GOT3 (cell line): ENCODE results near the gene CFAP54.
"Not testable (repeated sequence)": the region's sequence is repeated elsewhere in the genome, so short reads cannot be mapped to it uniquely, and the experiment has no call there.

Experiments used
- DNase-seq: peaks from one replicate; lab custom pipeline; 2025; ENCODE audit warnings: mixed read lengths; lab: John Stamatoyannopoulos, UW

The CFAP54 gene

DNA sequence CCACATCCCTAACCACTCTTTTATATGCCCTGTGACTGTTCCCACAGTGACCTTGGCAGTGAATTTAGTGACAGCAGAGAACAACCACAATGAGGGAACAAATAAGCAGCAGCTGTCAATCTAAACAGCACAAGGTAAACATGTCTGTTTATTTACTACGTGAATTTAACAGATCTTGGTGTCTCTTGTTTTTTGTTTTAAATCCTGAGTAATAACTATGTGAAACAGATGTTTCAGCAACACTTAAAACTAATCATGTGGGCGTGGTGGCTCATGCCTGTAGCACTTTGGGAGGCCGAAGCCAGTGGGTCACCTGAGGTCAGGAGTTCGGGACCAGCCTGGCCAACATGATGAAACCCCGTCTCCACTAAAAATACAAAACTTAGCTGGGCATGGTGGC is 17.0 kb upstream of the CFAP54 start:
- DNase-seq = no peak

DNA sequence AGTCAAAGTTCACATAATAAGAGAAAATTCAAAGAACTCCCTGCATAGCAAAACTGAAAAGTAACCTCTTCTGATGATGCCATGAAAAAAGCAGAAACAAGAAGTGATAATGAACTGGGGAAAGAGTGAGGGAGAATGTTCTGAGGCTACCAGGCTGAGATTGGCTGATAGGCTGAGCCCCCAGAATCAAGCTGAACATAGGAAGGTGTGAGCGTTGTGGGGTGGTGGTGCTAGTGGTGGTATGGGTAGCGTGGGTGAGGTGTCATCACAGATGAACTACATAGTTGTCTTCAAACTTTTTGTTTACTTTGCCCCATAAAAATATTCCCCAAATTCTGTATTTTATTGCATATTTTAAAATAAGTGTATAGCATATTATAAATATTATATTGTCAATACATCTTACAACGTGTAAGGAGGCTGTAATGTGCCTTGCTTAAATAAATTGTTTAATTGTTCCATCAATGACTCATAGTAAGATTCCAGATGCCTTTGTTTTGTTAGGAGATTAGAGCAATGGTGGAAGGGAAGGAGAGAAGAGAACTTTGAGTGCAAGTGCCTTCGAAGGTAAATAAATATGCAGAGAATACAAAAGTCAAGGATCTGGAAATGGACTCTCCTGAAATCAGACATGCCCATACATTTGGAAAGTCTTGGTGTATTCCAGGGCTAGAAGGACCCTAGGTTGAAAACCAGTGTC is 15.8 kb upstream of the CFAP54 start:
- DNase-seq = no peak

- DNase-seq = no peak
Measured at GRCh38 chr12:96474206-96474605, 15.2 kb upstream of the CFAP54 start.

DNA sequence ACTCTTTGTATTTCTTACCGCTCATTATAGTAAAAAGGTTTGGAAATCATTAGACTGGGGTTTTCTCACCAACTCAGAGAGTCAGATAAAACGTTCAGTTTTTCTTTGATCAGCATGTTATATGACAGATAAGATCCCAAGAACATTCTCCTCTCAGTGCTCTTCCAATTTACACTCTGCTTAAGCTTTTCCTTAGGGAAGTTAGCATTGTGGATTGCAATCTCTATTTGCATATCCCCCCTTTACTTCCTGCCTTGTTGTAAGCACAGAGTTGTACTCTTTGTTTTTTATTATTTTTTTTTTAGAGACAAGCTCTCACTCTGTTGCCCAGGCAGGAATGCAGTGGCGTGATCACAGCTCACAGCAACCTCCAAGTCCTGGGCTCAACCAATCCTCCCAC is 11.4 kb upstream of the CFAP54 start:
- no peak for DNase-seq

DNA sequence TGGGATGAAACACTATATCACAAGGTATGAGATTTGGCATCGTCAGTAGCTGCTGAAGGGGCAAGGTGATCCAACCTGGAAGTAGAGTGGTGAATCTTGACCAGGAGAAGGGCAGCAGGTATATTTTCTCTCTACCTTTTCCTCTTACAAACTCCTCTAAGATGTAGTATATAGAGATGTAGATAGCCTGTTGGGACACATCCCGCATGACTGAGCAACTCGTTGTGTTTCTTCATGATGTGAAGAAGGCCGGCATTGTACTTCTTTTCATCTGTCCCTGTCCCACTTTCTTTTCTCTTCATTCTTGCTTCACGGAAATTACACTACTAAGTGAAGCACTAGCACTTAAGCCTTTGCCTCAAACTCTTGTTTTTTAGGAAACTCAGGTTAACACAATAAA is 7.3 kb upstream of the CFAP54 start:
- no peak for DNase-seq

- DNase-seq = no peak
Measured at GRCh38 chr12:96483116-96483515, 6.3 kb upstream of the CFAP54 start.

DNA sequence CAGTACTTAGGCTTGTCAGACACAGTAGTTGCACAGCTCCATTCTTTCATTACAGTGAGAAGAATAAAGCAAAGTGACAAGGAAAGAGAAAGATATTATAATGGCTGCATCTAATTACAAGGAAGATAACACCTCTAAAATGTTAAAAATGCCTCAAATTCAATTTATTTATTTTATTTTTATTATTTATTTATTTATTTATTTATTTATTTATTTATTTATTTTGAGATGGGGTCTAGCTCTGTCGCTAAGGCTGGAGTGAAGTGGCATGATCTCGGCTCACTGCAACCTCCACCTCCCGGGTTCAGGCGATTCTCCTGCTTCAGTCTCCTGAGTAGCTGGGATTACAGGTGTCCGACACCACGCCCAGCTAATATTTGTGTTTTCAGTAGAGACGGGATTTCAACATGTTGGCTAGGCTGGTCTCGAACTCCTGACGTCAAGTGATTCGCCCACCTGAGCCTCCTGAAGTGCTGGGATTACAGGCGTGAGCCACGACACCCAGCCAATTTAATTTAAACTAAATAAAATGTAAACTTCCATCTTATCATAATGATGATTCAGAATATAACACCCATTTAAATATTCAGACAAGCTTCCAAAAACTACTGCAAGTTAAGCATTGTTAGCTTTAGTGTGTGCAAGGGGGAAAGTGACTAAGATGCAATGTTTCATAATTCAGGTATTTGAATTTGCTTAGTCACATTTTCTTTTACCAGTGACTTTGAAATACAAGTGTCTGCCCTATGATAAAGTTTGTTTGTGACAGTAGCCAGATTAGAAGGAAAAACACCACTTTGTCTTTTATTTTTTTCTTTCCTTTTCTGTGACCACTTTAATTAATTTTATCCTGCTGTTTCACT is 2.4 kb upstream of the CFAP54 start:
- no peak for DNase-seq

DNA sequence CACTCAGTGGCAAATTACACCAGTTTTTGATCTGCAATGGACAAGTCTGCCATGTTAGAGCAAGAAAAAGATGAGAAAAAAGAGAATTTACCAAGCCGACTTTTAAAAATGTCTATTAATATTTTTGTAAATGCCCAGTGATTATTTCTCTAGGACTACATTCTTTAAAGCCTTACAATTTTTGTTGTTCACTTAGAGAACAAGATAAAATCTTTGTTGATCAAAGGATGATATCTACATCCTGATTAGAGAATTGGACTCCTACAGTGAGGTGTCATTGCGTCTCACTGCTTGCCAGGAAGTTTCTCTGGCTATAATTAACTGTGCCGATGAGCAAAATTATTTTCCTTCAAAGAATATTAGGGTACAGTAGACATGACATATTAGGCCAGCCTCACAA is 1.7 kb upstream of the CFAP54 start:
- DNase-seq = no peak

GRCh38 chr12:96493106-96493505 is 3.7 kb downstream of the CFAP54 start:
- no peak for DNase-seq

GRCh38 chr12:96494154-96494553 is 4.8 kb downstream of the CFAP54 start:
- not testable (repeated sequence) for DNase-seq

- no peak for DNase-seq
Measured at GRCh38 chr12:96495155-96495554, 5.8 kb downstream of the CFAP54 start.

DNA sequence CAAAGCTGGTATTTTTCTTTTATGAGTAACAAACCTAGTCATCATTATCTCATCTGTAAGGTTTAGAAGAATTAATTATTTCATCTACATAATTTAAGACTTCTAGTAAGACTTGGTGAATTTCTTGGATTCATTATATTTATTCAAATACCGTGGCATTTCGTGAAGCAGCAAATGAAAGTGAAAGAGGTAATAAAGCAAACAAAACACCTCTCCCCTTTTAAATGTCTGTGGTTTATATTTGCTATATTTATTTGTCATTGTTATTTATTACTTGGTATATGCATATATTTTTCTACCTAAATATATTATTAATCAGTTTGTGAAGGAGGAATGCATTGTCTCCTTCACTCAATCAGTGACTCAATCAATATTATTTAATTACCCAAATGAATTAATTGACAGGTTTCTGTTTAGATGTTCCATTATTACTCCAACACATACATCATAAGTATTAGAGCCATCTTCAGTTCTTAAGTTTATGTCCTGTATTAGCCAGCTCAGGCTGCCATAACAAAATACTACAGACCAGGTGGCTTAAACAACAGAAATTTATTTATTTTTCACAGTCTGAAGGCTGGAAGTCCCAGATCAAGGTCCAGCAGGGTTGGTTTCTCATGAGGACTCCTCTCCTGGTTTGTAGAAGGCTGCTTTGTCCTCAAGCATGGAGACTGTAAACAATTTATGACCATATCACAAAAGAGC is 6.6 kb downstream of the CFAP54 start:
- DNase-seq = no peak

- DNase-seq = no peak
Measured at GRCh38 chr12:96496944-96497343, 7.6 kb downstream of the CFAP54 start.

GRCh38 chr12:96497855-96498254 is 8.5 kb downstream of the CFAP54 start:
- no peak for DNase-seq

- no peak for DNase-seq
Measured at GRCh38 chr12:96500693-96501092, 11.3 kb downstream of the CFAP54 start.

DNA sequence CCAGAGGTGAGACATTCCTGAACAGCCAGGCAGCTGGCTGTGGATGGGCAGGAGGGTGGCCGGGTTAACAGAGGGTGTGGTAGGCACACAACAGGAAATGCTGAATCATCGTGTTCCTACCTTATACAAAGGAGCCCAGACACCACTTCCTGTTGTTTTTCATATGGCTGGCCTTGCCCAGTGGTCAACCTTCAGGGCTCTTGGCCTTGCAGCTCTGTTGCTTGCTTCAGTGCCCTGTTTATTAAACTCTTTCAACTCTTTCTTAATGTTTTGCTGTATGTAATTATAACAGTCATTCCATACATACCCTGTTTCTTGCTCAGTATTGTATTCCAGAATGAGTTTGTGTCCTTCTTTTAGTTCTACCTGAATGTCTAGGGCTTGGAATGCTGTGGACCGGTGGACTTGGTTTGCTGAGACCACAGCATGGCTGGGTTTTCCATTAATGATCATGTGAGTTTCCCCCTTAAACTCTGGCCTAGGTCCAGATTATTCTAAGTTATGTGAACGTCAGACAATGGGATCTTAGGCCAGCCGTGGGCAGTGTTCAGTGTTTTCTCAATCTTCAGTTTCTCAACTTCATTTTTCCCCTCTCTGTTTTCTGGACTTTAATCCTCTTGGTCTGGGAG is 11.9 kb downstream of the CFAP54 start:
- no peak for DNase-seq

GRCh38 chr12:96501908-96502307 is 12.5 kb downstream of the CFAP54 start:
- DNase-seq = no peak

- DNase-seq = no peak
Measured at GRCh38 chr12:96502477-96502876, 13.1 kb downstream of the CFAP54 start.

- DNase-seq = no peak
Measured at GRCh38 chr12:96502949-96503532, 13.7 kb downstream of the CFAP54 start.

DNA sequence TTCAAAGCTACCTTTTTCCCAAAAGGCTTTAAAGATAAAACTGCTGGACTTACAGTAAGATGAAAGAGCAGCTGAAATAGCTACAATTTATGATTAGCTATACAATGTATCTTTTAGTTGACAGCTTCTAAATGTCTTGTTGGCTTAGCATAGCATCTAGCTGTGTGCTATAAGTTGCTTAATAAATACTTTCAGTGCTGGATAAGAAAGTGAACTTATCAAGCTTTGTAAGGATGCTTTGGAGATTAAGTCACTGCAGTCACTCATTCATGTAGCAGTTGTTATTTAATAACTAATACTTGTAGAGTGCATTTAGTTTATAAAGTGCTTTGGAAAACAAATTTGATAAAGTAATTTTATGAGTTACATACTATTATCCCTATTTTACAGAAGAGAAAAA is 14.6 kb downstream of the CFAP54 start:
- no peak for DNase-seq

- DNase-seq = no peak
Measured at GRCh38 chr12:96506776-96507175, 17.4 kb downstream of the CFAP54 start.

- DNase-seq = no peak
Measured at GRCh38 chr12:96510306-96510764, 21.0 kb downstream of the CFAP54 start.
